ENCODE measurements around the gene SLC25A15.
"Not testable (repeated sequence)": the region's sequence is repeated elsewhere in the genome, so short reads cannot be mapped to it uniquely, and the experiment has no call there.

SLC25A15 gene

DNA sequence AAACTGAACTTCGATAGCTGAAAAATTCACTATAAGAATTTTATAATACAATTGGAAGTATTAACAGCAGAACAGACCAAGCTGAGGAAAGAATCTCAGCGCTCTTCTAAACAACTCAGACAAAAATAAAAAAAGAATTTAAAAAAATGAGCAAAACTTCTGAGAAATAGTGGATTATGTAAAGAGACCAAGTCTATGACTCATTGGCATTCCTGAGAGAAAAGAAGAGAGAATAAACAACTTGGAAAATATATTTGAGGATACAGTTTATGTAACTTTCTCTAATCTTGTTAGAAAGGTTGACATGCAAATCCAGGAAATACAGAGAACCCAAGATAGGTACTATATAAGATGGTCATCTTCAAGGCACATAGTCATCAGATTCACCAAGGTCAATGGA, 25.4 kb downstream of the SLC25A15 start:
- no peak for DNase-seq

DNA sequence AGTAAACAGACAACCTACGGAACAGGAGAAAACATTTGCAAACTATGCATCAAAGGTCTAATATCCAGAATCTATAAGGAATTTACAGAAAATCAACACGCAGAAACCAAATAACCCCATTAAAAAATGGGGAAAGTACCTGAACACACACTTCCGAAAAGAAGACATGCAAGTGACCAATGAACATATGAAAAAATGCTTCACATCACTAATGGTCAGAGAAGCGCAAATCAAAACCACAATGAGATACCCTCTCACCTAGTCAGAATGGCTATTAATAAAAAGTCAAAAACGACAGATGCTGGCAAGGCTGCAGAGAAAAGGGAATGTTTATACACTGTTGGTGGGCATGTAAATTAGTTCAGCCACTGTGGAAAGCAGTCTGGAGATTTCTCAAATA, 29.5 kb downstream of the SLC25A15 start:
- DNase-seq: no peak

DNA sequence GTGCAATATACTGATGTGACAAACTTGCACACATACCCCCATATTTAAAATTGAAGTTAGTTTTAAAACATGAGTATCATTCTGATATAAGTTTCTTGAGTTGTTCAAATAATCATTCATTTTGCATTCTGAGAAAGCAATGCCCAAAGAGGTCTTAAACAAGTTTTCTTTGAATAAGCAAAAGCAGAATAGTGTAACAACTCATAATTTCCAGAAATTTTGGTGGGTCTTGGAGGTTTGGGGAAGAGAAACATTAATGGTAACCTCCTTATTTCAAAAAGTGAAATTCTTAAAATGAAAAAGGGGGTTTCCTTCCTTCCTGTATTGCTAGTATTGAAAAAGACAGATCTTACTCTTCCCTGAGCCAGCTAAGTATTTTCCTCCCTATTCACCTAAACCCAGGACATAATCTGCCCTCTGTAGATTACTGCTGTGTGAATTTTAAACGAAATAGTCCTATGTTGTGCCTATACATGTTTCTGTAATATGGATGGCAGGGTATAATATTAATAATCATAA, 30.4 kb downstream of the SLC25A15 start:
- no peak for DNase-seq

DNA sequence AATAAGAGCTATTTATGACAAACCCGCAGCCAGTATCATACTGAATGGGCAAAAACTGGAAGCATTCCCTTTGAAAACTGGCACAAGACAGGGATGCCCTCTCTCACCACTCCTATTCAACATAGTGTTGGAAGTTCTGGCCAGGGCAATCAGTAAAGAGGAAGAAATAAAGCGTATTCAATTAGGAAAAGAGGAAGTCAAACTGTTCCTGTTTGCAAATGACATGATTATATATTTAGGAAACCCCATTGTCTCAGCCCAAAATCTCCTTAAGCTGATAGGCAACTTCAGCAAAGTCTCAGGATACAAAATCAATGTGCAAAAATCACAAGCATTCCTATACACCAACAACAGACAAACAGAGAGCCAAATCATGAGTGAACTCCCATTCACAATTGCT, 50.3 kb downstream of the SLC25A15 start:
- not testable (repeated sequence) for DNase-seq

DNA sequence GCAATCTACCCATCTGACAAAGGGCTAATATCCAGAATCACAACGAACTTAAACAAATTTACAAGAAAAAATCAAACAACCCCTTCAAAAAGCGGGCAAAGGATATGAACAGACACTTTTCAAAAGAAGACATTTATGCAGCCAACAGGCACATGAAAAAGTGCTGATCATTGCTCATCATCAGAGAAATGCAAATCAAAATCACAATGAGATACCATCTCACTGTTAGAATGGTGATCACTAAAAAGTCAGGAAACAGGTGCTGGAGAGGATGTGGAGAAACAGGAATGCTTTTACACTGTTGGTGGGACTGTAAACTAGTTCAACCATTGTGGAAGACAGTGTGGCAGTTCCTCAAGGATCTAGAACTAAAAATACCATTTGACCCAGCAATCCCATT, 51.5 kb downstream of the SLC25A15 start:
- not testable (repeated sequence) for DNase-seq

All from activated gamma-delta T cell treated with Interleukin-2 at 50 U/mL for 16 hours (primary cell).